ENCODE results near the gene SHPK. TPM values are rescaled to one million over a fixed set of nuclear protein-coding genes. Genes with fewer than 3 reads are reported as not detected.
A peak's percentile ranks its signal among the peaks of the same experiment; 100 is the strongest.

SHPK gene
- total and polyA plus RNA-seq, 9 of the 15 experiments (the other 6 are each of a cell fraction or from before 2014, with no cell fraction given): 2.5 to 16.3 (median 11.8) TPM

GRCh38 chr17:3643889-3644349 is 7.9 kb upstream of the SHPK start (continued):
- TF ChIP-seq UBTF (IDR thresholded peaks at IDR 0.05; ENCODE audit: borderline replicate concordance in 1 of 2, low read depth in 2 of 2, low read length in 2 of 2) (no peak), EGR1 (conservative IDR thresholded peaks at IDR 0.05) (0 out of 2 replicates have a peak, but pooled peaks have one; percentile 11), ZNF717 (CRISPR knock-in tag; IDR thresholded peaks at IDR 0.05) (no peak), TAF7 (tag; IDR thresholded peaks at IDR 0.05) (no peak), WHSC1 (IDR thresholded peaks at IDR 0.05; ENCODE audit: low read length) (no peak), TARDBP (IDR thresholded peaks at IDR 0.05) (no peak), CLOCK (CRISPR knock-in tag; IDR thresholded peaks at IDR 0.05; ENCODE audit: borderline replicate concordance) (no peak), NFE2L1 (tag; IDR thresholded peaks at IDR 0.05; ENCODE audit: borderline replicate concordance, low read depth) (no peak), KLF13 (tag; IDR thresholded peaks at IDR 0.05; ENCODE audit: borderline replicate concordance, low read depth) (no peak), ARID2 (IDR thresholded peaks at IDR 0.05) (no peak), ZNF324 (CRISPR knock-in tag; IDR thresholded peaks at IDR 0.05) (no peak), PTRF (tag; IDR thresholded peaks at IDR 0.05) (no peak), RBM25 (IDR thresholded peaks at IDR 0.05; ENCODE audit: low read depth, low read length, severe bottlenecking) (peak; percentile 83), NCOA1 (IDR thresholded peaks at IDR 0.05; ENCODE audit: low read depth) (no peak), ZNF644 (tag; IDR thresholded peaks at IDR 0.05; ENCODE audit: low read depth) (no peak), CHAMP1 (IDR thresholded peaks at IDR 0.05) (no peak), ZBTB9 (CRISPR knock-in tag; IDR thresholded peaks at IDR 0.05) (no peak), KDM1A (IDR thresholded peaks at IDR 0.05) (peak; percentile 43 to 69; a peak in 3 of 4 replicates), CEBPG (CRISPR knock-in tag; IDR thresholded peaks at IDR 0.05) (no peak), CEBPG (tag; conservative IDR thresholded peaks at IDR 0.05 in 1 of 2, IDR thresholded peaks at IDR 0.05 in 1 of 2) (no peak), ZNF561 (CRISPR knock-in tag; conservative IDR thresholded peaks at IDR 0.05) (no peak), SNIP1 (IDR thresholded peaks at IDR 0.05; ENCODE audit: low read depth) (no peak)

All from K562 (cell line).